ENCODE measurements around the gene INCENP. TPM values are rescaled to one million over a fixed set of nuclear protein-coding genes. Genes with fewer than 3 reads are reported as not detected.

The INCENP gene
- polyA plus RNA-seq, 1 donor from 2014 or later: 5.9 TPM

- no peaks in the 10 kb centered on the region for H3K79me2 ChIP-seq (replicated peaks; ENCODE audit: insufficient read depth, low read length)
- H3K4me3 ChIP-seq (ENCODE audit: low read length): no peak overlapping the region
- H3K9ac ChIP-seq (ENCODE audit: low read length): no peak overlapping the region
- TF ChIP-seq SMC3 (conservative IDR thresholded peaks at IDR 0.05; ENCODE audit: poor library complexity): no peak
- TF ChIP-seq TAF1 (IDR thresholded peaks at IDR 0.05; ENCODE audit: low read depth): no peak
- no peak for TF ChIP-seq EZH2 (IDR thresholded peaks at IDR 0.05; ENCODE audit: borderline replicate concordance, insufficient read depth, low read length, poor library complexity, severe bottlenecking)
- TF ChIP-seq MXI1 (conservative IDR thresholded peaks at IDR 0.05; ENCODE audit: poor library complexity, severe bottlenecking): no peak
- TF ChIP-seq, protein P1, sequence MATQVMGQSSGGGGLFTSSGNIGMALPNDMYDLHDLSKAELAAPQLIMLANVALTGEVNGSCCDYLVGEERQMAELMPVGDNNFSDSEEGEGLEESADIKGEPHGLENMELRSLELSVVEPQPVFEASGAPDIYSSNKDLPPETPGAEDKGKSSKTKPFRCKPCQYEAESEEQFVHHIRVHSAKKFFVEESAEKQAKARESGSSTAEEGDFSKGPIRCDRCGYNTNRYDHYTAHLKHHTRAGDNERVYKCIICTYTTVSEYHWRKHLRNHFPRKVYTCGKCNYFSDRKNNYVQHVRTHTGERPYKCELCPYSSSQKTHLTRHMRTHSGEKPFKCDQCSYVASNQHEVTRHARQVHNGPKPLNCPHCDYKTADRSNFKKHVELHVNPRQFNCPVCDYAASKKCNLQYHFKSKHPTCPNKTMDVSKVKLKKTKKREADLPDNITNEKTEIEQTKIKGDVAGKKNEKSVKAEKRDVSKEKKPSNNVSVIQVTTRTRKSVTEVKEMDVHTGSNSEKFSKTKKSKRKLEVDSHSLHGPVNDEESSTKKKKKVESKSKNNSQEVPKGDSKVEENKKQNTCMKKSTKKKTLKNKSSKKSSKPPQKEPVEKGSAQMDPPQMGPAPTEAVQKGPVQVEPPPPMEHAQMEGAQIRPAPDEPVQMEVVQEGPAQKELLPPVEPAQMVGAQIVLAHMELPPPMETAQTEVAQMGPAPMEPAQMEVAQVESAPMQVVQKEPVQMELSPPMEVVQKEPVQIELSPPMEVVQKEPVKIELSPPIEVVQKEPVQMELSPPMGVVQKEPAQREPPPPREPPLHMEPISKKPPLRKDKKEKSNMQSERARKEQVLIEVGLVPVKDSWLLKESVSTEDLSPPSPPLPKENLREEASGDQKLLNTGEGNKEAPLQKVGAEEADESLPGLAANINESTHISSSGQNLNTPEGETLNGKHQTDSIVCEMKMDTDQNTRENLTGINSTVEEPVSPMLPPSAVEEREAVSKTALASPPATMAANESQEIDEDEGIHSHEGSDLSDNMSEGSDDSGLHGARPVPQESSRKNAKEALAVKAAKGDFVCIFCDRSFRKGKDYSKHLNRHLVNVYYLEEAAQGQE (IDR thresholded peaks at IDR 0.05; ENCODE audit: borderline replicate concordance): no peak
- TF ChIP-seq EP300 (conservative IDR thresholded peaks at IDR 0.05; ENCODE audit: poor library complexity, severe bottlenecking): no peak
- no peak for TF ChIP-seq RAD21 (conservative IDR thresholded peaks at IDR 0.05)
- no peak for TF ChIP-seq POLR2AphosphoS5 (IDR thresholded peaks at IDR 0.05)
- TF ChIP-seq CTCF (IDR thresholded peaks at IDR 0.05; ENCODE audit: poor library complexity, severe bottlenecking): no peak
- H3K27ac ChIP-seq (ENCODE audit: low read length): no peak overlapping the region
- H3K9me2 ChIP-seq (ENCODE audit: insufficient read depth, low read length): no peaks in the 10 kb centered on the region
- H3K27me3 ChIP-seq (ENCODE audit: insufficient read depth, low read depth, low read length): no peaks in the 10 kb centered on the region
- no peak overlapping the region for H2AFZ ChIP-seq (ENCODE audit: low read depth, low read length)
- no peaks in the 10 kb centered on the region for H3K36me3 ChIP-seq (ENCODE audit: insufficient read depth, low read length)
- H4K20me1 ChIP-seq (ENCODE audit: insufficient read depth): no peaks in the 10 kb centered on the region
- no peak overlapping the region for H3K4me2 ChIP-seq (ENCODE audit: low read length)
- no peaks in the 10 kb centered on the region for H3K9me3 ChIP-seq (ENCODE audit: low read length)
- H3F3A ChIP-seq (ENCODE audit: insufficient read depth, low read length, poor library complexity, severe bottlenecking): no peaks in the 10 kb centered on the region
Measured at GRCh38 chr11:62132689-62133293, 9.0 kb downstream of the INCENP start.

- H4K20me1 ChIP-seq (ENCODE audit: insufficient read depth): no peaks in the 10 kb centered on the region
- no peaks in the 10 kb centered on the region for H3K27me3 ChIP-seq (ENCODE audit: insufficient read depth, low read depth, low read length)
- no peaks in the 10 kb centered on the region for H3F3A ChIP-seq (ENCODE audit: insufficient read depth, low read length, poor library complexity, severe bottlenecking)
- H3K4me2 ChIP-seq (ENCODE audit: low read length): no peak overlapping the region
- no peak overlapping the region for H3K4me3 ChIP-seq (ENCODE audit: low read length)
- H3K9me2 ChIP-seq (ENCODE audit: insufficient read depth, low read length): no peaks in the 10 kb centered on the region
- H2AFZ ChIP-seq (ENCODE audit: low read depth, low read length): no peak overlapping the region
- no peaks in the 10 kb centered on the region for H3K36me3 ChIP-seq (ENCODE audit: insufficient read depth, low read length)
- no peak overlapping the region for H3K27ac ChIP-seq (ENCODE audit: low read length)
- TF ChIP-seq SMC3 (conservative IDR thresholded peaks at IDR 0.05; ENCODE audit: poor library complexity) (no peak), EP300 (conservative IDR thresholded peaks at IDR 0.05; ENCODE audit: poor library complexity, severe bottlenecking) (no peak), MXI1 (conservative IDR thresholded peaks at IDR 0.05; ENCODE audit: poor library complexity, severe bottlenecking) (no peak), POLR2AphosphoS5 (IDR thresholded peaks at IDR 0.05) (no peak), EZH2 (IDR thresholded peaks at IDR 0.05; ENCODE audit: borderline replicate concordance, insufficient read depth, low read length, poor library complexity, severe bottlenecking) (no peak), CTCF (IDR thresholded peaks at IDR 0.05; ENCODE audit: poor library complexity, severe bottlenecking) (no peak), RAD21 (conservative IDR thresholded peaks at IDR 0.05) (no peak), TAF1 (IDR thresholded peaks at IDR 0.05; ENCODE audit: low read depth) (no peak)
- TF ChIP-seq, protein P1 (IDR thresholded peaks at IDR 0.05; ENCODE audit: borderline replicate concordance): no peak
- no peaks in the 10 kb centered on the region for H3K79me2 ChIP-seq (replicated peaks; ENCODE audit: insufficient read depth, low read length)
- no peak overlapping the region for H3K9ac ChIP-seq (ENCODE audit: low read length)
- no peaks in the 10 kb centered on the region for H3K9me3 ChIP-seq (ENCODE audit: low read length)
Measured at GRCh38 chr11:62133328-62134065, 9.7 kb downstream of the INCENP start.
